Mesothelial cell of epicardium (in vitro differentiated cells): ENCODE data around the gene GPR62. TPM values are rescaled to one million over a fixed set of nuclear protein-coding genes. Genes with fewer than 3 reads are reported as not detected.
"Not testable (repeated sequence)": the region's sequence is repeated elsewhere in the genome, so short reads cannot be mapped to it uniquely, and the experiment has no call there.

Experiments used
- DNase-seq, 2 experiments: peaks; one replicate each; pipeline ENCODE4 v3.0.0; 2021; ENCODE audit warnings: low spot score in 2 of 2; ENCODE audit not compliant: unreplicated experiment in 2 of 2
- H3K27ac Mint-ChIP-seq: 2 replicates; pipeline ENCODE4 v1.8.0; 2021; ENCODE audit warnings: mixed read lengths
- H3K27me3 Mint-ChIP-seq: 2 replicates; pipeline ENCODE4 v1.8.0; 2021; ENCODE audit warnings: low read depth, mixed read lengths
- H3K36me3 Mint-ChIP-seq: 2 replicates; pipeline ENCODE4 v1.8.0; 2021; ENCODE audit warnings: mixed read lengths
- H3K4me1 Mint-ChIP-seq: 2 replicates; pipeline ENCODE4 v1.8.0; 2021; ENCODE audit warnings: mixed read lengths
- H3K4me3 Mint-ChIP-seq: 2 replicates; pipeline ENCODE4 v1.8.0; 2021; ENCODE audit warnings: mild to moderate bottlenecking, moderate library complexity, mixed read lengths
- H3K9me3 Mint-ChIP-seq: 2 replicates; pipeline ENCODE4 v1.8.0; 2021; ENCODE audit warnings: mixed read lengths
- CTCF ChIP-seq: fragments of 200-600 bp; sonication (generic); IDR thresholded peaks from one replicate; pipeline ENCODE4 v1.5.0; 2021; ENCODE audit warnings: antibody characterized with exemption; ENCODE audit not compliant: unreplicated experiment
- total RNA-seq: library from RNA; stranded (reverse); gene quantifications from 3 replicates; pipeline ENCODE4 v1.2.1, GENCODE V29; 2021

Gene GPR62
- total RNA-seq, 1 donor from 2014 or later: 0.22 TPM

- Mint-ChIP-seq H3K36me3 (peaks cover 3% of the 10 kb centered on the region), H3K4me1 (peaks cover 22% of the 10 kb centered on the region), H3K27ac (no peak overlapping the region), H3K9me3 (no peaks in the 10 kb centered on the region), H3K4me3 (no peak overlapping the region), H3K27me3 (no peaks in the 10 kb centered on the region)
- DNase-seq: no peak
- TF ChIP-seq CTCF: no peak
These were observed 31.1 kb downstream of the GPR62 start for GRCh38 chr3:51986010-51986947.

- TF ChIP-seq CTCF: no peak
- Mint-ChIP-seq H3K27me3 (no peaks in the 10 kb centered on the region), H3K4me1 (peaks cover 16% of the 10 kb centered on the region), H3K9me3 (no peaks in the 10 kb centered on the region), H3K27ac (peak overlapping the region; percentile 43), H3K4me3 (no peak overlapping the region), H3K36me3 (peaks cover 6% of the 10 kb centered on the region)
- no peak for DNase-seq
These were observed 32.4 kb downstream of the GPR62 start for GRCh38 chr3:51987568-51987967.

GRCh38 chr3:51988286-51989146 lies 33.3 kb downstream of the GPR62 start:
- no peak for DNase-seq
- no peak for TF ChIP-seq CTCF
- no peaks in the 10 kb centered on the region for H3K9me3 Mint-ChIP-seq
- H3K36me3 Mint-ChIP-seq: peaks cover 10% of the 10 kb centered on the region
- H3K27me3 Mint-ChIP-seq: no peaks in the 10 kb centered on the region
- H3K27ac Mint-ChIP-seq: peak overlapping the region; percentile 64
- peaks cover 9% of the 10 kb centered on the region for H3K4me1 Mint-ChIP-seq
- H3K4me3 Mint-ChIP-seq: no peak overlapping the region

GRCh38 chr3:51990501-51990971 lies 35.4 kb downstream of the GPR62 start:
- H3K4me3 Mint-ChIP-seq, H3K27me3 Mint-ChIP-seq, H3K27ac Mint-ChIP-seq, H3K9me3 Mint-ChIP-seq, DNase-seq: not testable (repeated sequence)
- peaks cover 18% of the 10 kb centered on the region for H3K4me1 Mint-ChIP-seq
- peaks cover 18% of the 10 kb centered on the region for H3K36me3 Mint-ChIP-seq

- no peak for DNase-seq
- H3K4me1 Mint-ChIP-seq: peaks cover 21% of the 10 kb centered on the region
- TF ChIP-seq CTCF: no peak
- peaks cover 18% of the 10 kb centered on the region for H3K36me3 Mint-ChIP-seq
- no peak overlapping the region for H3K4me3 Mint-ChIP-seq
- H3K27me3 Mint-ChIP-seq: no peaks in the 10 kb centered on the region
- no peaks in the 10 kb centered on the region for H3K9me3 Mint-ChIP-seq
- no peak overlapping the region for H3K27ac Mint-ChIP-seq
These were observed 37.0 kb downstream of the GPR62 start for GRCh38 chr3:51992017-51992682.

GRCh38 chr3:51993657-51994056 lies 38.5 kb downstream of the GPR62 start:
- not testable (repeated sequence) for DNase-seq, H3K27me3 Mint-ChIP-seq, H3K9me3 Mint-ChIP-seq
- Mint-ChIP-seq H3K4me3 (peak overlapping the region; percentile 99), H3K4me1 (peaks cover 25% of the 10 kb centered on the region), H3K27ac (peak overlapping the region; percentile 47), H3K36me3 (peaks cover 18% of the 10 kb centered on the region)
